CD4-positive, alpha-beta T cell treated with Interleukin-15 for 4 hours (primary cell): ENCODE data around the gene SLC23A2.
A peak's percentile ranks its signal among the peaks of the same experiment; 100 is the strongest.

Source experiments
- DNase-seq: peaks from one replicate; pipeline ENCODE4 v3.0.0-alpha.2; 2020; ENCODE audit warnings: low spot score

The SLC23A2 gene

GRCh38 chr20:4813863-4814695 is 187.2 kb downstream of the SLC23A2 start:
- DNase-seq: peak; percentile 88

- DNase-seq: peak; percentile 34
These were observed 188.0 kb downstream of the SLC23A2 start for GRCh38 chr20:4813076-4813862.

- DNase-seq: no peak
These were observed 188.7 kb downstream of the SLC23A2 start for GRCh38 chr20:4812641-4813075.

GRCh38 chr20:4812216-4812615 is 189.1 kb downstream of the SLC23A2 start:
- no peak for DNase-seq

DNA sequence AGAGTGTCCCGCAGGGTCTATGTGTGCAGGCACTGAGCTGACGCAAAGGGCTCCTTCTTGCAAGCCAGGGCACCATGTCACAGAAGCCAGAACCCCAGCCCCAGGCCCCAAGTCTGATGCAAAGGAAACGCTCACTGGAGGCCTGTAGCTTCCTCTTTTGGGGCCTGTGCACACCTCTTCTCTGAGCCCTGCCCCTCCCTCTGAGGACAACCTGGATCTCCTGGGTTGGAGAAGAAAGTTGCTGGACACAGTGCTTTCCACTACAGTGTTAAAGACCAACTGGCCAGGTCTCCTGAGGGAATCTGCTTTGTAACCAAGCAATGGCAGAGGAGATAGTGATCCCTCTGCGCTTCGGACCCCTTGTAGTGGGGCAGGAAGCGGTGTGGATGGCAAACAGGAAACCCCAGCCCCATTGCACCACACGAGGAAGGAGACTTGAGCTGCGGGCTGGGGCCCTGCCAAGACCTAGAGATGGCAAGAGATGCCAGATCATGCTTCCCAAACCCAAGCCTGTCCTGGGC is 189.6 kb downstream of the SLC23A2 start:
- peak; percentile 64 for DNase-seq

DNA sequence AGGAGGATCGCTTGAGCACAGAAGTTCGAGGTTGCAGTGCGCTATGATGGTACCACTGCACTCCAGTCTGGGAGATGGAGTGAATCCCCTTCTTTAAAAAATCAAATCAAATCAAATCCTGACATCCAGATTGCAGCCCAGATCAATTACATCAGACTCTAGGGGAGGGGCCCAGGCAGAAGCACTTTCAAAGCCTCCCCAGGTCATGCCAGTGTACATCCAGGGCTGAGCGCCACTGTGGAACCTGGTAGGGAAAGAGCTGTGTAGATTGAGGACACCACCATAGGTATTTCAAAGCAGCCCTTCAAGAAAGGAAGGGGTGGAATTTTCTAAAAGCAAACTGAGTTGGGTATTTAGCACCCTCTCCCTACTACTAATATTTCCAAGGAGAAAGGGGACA is 190.1 kb downstream of the SLC23A2 start:
- no peak for DNase-seq

GRCh38 chr20:4810426-4811019 is 190.8 kb downstream of the SLC23A2 start:
- DNase-seq: no peak

DNA sequence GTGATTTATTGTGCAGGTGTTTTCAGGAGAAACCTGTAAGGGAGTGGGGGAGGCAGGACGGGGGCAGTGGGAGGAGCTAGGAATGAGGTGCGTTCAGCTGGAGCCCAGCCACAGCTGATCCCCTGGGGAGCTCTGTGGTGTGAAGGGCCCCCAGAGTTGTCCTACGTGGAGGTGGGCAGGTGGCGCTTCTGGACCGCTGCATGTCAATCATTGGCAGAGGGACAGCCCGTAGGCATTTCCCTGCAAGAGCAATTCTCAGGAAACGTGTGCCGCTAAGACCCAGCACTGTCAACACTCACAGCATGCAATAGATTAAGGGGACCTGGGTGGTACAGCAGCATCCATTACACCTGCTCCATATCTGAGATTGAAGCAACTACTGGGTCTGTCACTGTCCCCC is 191.6 kb downstream of the SLC23A2 start:
- DNase-seq: no peak

DNA sequence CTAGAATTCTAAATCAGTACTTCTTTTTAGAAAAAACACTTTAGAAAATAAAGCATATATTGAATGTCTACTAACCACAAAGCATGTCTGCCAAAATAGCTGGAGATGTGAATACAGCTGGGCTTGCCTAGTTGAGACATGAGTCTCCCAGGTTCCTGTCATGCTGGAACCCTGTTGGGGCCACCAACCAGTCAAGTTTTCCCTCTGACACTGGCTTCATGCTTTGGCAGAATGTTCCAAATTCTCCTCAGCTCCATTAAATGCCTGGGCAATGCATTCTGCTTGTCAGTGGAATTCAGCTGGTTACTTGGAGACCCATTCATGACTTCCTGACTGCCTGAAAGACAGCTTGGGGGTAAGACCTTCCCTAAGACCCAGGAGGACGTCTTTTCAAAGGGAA is 192.4 kb downstream of the SLC23A2 start:
- no peak for DNase-seq

GRCh38 chr20:4805663-4806449 is 195.5 kb downstream of the SLC23A2 start:
- no peak for DNase-seq

- no peak for DNase-seq
These were observed 198.8 kb downstream of the SLC23A2 start for GRCh38 chr20:4802527-4802926.
